Measurements from ENCODE around the gene CRYBG1. TPM values are rescaled to one million over a fixed set of nuclear protein-coding genes. Genes with fewer than 3 reads are reported as not detected.

The CRYBG1 gene
- polyA plus RNA-seq, 1 donor from 2014 or later = 0.73 TPM

DNA sequence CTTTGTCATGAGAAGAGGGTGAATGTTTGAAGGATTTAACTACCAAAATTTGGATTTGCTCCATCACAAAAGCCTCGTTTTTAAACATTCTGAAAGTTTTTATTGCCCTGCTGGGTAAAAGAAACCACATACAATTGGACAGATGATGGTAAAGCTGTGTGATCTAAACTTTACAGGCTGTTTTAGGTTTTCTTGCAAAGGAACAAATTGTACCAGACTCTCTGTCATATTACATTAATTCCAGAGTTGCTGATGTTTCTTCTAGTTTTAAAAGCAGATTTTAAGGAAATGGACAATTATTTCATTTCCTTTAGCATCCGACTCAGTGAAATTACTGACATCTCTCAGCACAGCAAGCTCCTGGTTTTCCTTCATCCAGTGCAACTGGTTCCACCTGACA lies 53.2 kb downstream of the CRYBG1 start:
- TF ChIP-seq, protein P1, sequence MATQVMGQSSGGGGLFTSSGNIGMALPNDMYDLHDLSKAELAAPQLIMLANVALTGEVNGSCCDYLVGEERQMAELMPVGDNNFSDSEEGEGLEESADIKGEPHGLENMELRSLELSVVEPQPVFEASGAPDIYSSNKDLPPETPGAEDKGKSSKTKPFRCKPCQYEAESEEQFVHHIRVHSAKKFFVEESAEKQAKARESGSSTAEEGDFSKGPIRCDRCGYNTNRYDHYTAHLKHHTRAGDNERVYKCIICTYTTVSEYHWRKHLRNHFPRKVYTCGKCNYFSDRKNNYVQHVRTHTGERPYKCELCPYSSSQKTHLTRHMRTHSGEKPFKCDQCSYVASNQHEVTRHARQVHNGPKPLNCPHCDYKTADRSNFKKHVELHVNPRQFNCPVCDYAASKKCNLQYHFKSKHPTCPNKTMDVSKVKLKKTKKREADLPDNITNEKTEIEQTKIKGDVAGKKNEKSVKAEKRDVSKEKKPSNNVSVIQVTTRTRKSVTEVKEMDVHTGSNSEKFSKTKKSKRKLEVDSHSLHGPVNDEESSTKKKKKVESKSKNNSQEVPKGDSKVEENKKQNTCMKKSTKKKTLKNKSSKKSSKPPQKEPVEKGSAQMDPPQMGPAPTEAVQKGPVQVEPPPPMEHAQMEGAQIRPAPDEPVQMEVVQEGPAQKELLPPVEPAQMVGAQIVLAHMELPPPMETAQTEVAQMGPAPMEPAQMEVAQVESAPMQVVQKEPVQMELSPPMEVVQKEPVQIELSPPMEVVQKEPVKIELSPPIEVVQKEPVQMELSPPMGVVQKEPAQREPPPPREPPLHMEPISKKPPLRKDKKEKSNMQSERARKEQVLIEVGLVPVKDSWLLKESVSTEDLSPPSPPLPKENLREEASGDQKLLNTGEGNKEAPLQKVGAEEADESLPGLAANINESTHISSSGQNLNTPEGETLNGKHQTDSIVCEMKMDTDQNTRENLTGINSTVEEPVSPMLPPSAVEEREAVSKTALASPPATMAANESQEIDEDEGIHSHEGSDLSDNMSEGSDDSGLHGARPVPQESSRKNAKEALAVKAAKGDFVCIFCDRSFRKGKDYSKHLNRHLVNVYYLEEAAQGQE (IDR thresholded peaks at IDR 0.05; ENCODE audit: borderline replicate concordance) = no peak
- no peak for TF ChIP-seq MXI1 (conservative IDR thresholded peaks at IDR 0.05; ENCODE audit: poor library complexity, severe bottlenecking)

DNA sequence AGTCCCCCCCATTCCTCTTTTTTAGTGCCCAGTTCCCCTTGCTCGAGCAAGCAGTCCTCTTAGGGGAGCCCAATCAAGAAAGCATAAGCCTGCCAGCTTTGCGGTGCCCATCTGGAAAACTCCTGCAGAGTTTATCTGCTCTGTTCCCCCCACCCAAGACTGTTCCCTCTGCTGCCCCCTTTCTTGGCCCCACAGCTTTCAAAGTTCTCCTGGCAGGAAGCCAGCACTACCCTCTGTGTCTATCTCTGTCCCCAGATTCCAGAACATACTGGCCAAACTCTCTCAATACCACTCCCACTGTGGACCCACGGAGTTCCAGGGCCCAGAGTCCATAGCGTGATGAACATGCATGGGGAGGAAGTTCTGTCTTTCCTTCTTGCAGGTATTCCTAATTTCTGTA lies 55.4 kb downstream of the CRYBG1 start:
- no peaks in the 10 kb centered on the region for H3K79me2 ChIP-seq (replicated peaks; ENCODE audit: insufficient read depth, low read length)
- H3K4me3 ChIP-seq (ENCODE audit: low read length) = no peak overlapping the region
- H3K27me3 ChIP-seq (ENCODE audit: insufficient read depth, low read depth, low read length) = no peaks in the 10 kb centered on the region
- no peak overlapping the region for H3K4me2 ChIP-seq (ENCODE audit: low read length)
- no peaks in the 10 kb centered on the region for H3K9me3 ChIP-seq (ENCODE audit: low read length)
- H4K20me1 ChIP-seq (ENCODE audit: insufficient read depth) = no peaks in the 10 kb centered on the region
- H3K9me2 ChIP-seq (ENCODE audit: insufficient read depth, low read length) = no peaks in the 10 kb centered on the region
- H3F3A ChIP-seq (ENCODE audit: insufficient read depth, low read length, poor library complexity, severe bottlenecking) = no peaks in the 10 kb centered on the region
- H3K9ac ChIP-seq (ENCODE audit: low read length) = no peak overlapping the region
- no peaks in the 10 kb centered on the region for H3K36me3 ChIP-seq (ENCODE audit: insufficient read depth, low read length)
- no peak overlapping the region for H3K27ac ChIP-seq (ENCODE audit: low read length)
- TF ChIP-seq, protein P2, sequence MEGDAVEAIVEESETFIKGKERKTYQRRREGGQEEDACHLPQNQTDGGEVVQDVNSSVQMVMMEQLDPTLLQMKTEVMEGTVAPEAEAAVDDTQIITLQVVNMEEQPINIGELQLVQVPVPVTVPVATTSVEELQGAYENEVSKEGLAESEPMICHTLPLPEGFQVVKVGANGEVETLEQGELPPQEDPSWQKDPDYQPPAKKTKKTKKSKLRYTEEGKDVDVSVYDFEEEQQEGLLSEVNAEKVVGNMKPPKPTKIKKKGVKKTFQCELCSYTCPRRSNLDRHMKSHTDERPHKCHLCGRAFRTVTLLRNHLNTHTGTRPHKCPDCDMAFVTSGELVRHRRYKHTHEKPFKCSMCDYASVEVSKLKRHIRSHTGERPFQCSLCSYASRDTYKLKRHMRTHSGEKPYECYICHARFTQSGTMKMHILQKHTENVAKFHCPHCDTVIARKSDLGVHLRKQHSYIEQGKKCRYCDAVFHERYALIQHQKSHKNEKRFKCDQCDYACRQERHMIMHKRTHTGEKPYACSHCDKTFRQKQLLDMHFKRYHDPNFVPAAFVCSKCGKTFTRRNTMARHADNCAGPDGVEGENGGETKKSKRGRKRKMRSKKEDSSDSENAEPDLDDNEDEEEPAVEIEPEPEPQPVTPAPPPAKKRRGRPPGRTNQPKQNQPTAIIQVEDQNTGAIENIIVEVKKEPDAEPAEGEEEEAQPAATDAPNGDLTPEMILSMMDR (IDR thresholded peaks at IDR 0.05; ENCODE audit: poor library complexity, severe bottlenecking) = no peak
- TF ChIP-seq RAD21 (conservative IDR thresholded peaks at IDR 0.05) (no peak), EP300 (conservative IDR thresholded peaks at IDR 0.05; ENCODE audit: poor library complexity, severe bottlenecking) (no peak), POLR2AphosphoS5 (IDR thresholded peaks at IDR 0.05) (no peak), TAF1 (IDR thresholded peaks at IDR 0.05; ENCODE audit: low read depth) (no peak), MXI1 (conservative IDR thresholded peaks at IDR 0.05; ENCODE audit: poor library complexity, severe bottlenecking) (no peak), EZH2 (IDR thresholded peaks at IDR 0.05; ENCODE audit: borderline replicate concordance, insufficient read depth, low read length, poor library complexity, severe bottlenecking) (no peak), SMC3 (conservative IDR thresholded peaks at IDR 0.05; ENCODE audit: poor library complexity) (no peak)
- TF ChIP-seq, protein P1 (IDR thresholded peaks at IDR 0.05; ENCODE audit: borderline replicate concordance) = no peak
- no peak overlapping the region for H2AFZ ChIP-seq (ENCODE audit: low read depth, low read length)

More for the DNA sequence above, 53.2 kb downstream of the CRYBG1 start:
- Histone ChIP-seq H3F3A (ENCODE audit: insufficient read depth, low read length, poor library complexity, severe bottlenecking) (no peaks in the 10 kb centered on the region), H3K9me3 (ENCODE audit: low read length) (no peaks in the 10 kb centered on the region), H2AFZ (ENCODE audit: low read depth, low read length) (no peak overlapping the region), H3K27me3 (ENCODE audit: insufficient read depth, low read depth, low read length) (no peaks in the 10 kb centered on the region), H3K9me2 (ENCODE audit: insufficient read depth, low read length) (no peaks in the 10 kb centered on the region), H3K27ac (ENCODE audit: low read length) (no peak overlapping the region), H3K4me2 (ENCODE audit: low read length) (no peak overlapping the region), H3K9ac (ENCODE audit: low read length) (no peak overlapping the region), H4K20me1 (ENCODE audit: insufficient read depth) (no peaks in the 10 kb centered on the region), H3K79me2 (replicated peaks; ENCODE audit: insufficient read depth, low read length) (no peaks in the 10 kb centered on the region), H3K36me3 (ENCODE audit: insufficient read depth, low read length) (no peaks in the 10 kb centered on the region), H3K4me3 (ENCODE audit: low read length) (no peak overlapping the region)
